ENCODE results near the gene PHLDB2.

DNA sequence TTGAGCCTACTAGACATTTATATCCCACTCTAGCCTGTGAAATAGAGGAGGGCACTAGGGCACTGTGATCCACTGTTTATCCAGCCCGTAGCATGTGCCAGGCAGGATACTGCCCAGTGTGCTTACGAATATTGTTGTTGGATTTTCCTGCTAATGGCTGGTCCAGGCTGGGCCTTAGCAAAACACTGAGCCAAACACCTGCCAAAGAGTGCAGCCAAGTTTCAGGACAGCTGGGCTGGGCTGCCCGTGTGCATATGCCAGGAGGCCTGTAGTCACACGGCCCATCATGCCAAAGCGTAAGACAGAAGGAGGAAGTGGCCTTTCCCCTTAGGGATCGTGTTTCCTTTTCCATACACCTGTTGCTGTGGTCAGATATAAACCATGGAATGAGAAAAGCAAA, 65.2 kb downstream of the PHLDB2 start:
- TF ChIP-seq POLR2A (IDR thresholded peaks at IDR 0.05): no peak
- TF ChIP-seq, protein P1, sequence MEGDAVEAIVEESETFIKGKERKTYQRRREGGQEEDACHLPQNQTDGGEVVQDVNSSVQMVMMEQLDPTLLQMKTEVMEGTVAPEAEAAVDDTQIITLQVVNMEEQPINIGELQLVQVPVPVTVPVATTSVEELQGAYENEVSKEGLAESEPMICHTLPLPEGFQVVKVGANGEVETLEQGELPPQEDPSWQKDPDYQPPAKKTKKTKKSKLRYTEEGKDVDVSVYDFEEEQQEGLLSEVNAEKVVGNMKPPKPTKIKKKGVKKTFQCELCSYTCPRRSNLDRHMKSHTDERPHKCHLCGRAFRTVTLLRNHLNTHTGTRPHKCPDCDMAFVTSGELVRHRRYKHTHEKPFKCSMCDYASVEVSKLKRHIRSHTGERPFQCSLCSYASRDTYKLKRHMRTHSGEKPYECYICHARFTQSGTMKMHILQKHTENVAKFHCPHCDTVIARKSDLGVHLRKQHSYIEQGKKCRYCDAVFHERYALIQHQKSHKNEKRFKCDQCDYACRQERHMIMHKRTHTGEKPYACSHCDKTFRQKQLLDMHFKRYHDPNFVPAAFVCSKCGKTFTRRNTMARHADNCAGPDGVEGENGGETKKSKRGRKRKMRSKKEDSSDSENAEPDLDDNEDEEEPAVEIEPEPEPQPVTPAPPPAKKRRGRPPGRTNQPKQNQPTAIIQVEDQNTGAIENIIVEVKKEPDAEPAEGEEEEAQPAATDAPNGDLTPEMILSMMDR (IDR thresholded peaks at IDR 0.05): no peak

All from uterus (tissue), 2 donors.